GM20000 (cell line): ENCODE results near the gene AFG1L.
"Not testable (repeated sequence)": the region's sequence is repeated elsewhere in the genome, so short reads cannot be mapped to it uniquely, and the experiment has no call there.

Experiments used
- DNase-seq: peaks from one replicate; pipeline ENCODE4 v3.0.0; 2012; ENCODE audit warnings: low spot score
- TF ChIP-seq, protein P1 (sequence below): IDR thresholded peaks from 2 replicates; pipeline ENCODE4 v1.5.1; 2012; ENCODE audit warnings: mild to moderate bottlenecking, control low read depth; ENCODE audit errors: extremely low read depth, missing control alignments

AFG1L gene

DNA sequence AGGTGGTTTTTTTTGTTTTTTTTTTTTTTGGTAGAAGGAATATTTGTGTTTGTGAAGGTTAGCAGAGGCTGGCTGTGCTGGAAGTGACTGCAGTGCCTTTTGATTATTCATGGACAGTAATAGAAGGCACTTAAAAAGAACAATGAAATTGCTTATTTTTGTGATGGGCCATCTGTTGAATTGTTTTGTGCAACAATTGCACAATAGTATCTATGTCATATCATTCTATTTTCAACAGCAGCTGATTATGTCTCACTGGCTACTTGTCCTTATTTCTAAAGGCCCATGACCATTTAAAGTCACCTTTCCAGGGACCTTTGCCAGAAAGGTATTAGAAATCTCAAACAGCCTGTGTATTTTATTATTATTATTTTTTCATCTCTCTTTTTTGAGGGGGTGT lies 70.6 kb downstream of the AFG1L start:
- TF ChIP-seq, protein P1, sequence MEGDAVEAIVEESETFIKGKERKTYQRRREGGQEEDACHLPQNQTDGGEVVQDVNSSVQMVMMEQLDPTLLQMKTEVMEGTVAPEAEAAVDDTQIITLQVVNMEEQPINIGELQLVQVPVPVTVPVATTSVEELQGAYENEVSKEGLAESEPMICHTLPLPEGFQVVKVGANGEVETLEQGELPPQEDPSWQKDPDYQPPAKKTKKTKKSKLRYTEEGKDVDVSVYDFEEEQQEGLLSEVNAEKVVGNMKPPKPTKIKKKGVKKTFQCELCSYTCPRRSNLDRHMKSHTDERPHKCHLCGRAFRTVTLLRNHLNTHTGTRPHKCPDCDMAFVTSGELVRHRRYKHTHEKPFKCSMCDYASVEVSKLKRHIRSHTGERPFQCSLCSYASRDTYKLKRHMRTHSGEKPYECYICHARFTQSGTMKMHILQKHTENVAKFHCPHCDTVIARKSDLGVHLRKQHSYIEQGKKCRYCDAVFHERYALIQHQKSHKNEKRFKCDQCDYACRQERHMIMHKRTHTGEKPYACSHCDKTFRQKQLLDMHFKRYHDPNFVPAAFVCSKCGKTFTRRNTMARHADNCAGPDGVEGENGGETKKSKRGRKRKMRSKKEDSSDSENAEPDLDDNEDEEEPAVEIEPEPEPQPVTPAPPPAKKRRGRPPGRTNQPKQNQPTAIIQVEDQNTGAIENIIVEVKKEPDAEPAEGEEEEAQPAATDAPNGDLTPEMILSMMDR = no peak
- no peak for DNase-seq

GRCh38 chr6:108366236-108366635 lies 71.4 kb downstream of the AFG1L start:
- TF ChIP-seq, protein P1 = no peak
- no peak for DNase-seq

- TF ChIP-seq, protein P1 = no peak
- no peak for DNase-seq
Measured at GRCh38 chr6:108368431-108369030, 73.7 kb downstream of the AFG1L start.

DNA sequence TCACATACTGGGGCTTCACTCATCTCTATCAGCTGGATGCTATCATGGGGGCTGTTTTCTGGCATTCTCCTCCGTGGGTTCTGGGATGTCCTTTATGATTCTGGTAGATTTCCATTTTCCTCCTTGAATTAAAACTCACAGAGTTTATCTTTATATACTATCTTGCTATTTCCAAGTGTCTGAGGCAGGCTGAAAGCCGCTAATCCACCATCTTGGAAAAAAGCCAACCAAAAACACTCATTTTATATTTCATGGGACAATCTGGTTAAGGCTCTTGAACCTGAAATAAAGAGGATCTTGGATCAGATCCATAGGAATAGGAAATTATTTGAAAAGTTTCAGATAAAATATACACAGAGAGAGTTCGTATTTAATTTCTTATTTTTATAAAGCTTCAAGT lies 86.0 kb downstream of the AFG1L start:
- TF ChIP-seq, protein P1 = no peak
- no peak for DNase-seq

DNA sequence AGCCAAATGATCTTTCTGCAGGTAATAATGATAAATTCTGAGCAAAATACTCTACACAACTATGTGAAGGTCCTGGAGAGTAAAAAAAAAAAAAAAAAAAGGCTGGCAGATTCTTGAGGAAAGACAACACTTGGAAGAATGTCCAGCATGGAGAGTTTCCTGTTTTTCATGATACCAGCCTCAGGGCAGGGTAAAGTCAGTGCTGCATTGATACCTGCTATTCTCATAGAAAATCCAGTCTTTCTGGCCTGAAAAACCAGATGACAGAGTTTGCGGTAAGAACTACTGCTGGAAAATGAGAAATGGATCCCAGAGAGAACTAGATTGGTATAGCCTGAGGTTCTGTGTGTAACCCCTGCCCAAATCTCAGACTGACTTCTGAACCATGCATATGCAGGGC lies 89.1 kb downstream of the AFG1L start:
- TF ChIP-seq, protein P1 = no peak
- no peak for DNase-seq

- not testable (repeated sequence) for DNase-seq
Measured at GRCh38 chr6:108389190-108389589, 94.3 kb downstream of the AFG1L start.

- TF ChIP-seq, protein P1 = no peak
Measured at GRCh38 chr6:108395297-108395696, 100.4 kb downstream of the AFG1L start.

GRCh38 chr6:108403236-108403635 lies 108.4 kb downstream of the AFG1L start:
- no peak for DNase-seq
- TF ChIP-seq, protein P1 = no peak

More at GRCh38 chr6:108395297-108395696, 100.4 kb downstream of the AFG1L start:
- DNase-seq = no peak
